Endodermal cell (in vitro differentiated cells): ENCODE results near the gene GALNT5. TPM values are rescaled to one million over a fixed set of nuclear protein-coding genes. Genes with fewer than 3 reads are reported as not detected.

ENCODE experiments used
- DNase-seq: peaks from one replicate; pipeline ENCODE4 v3.0.0-alpha.2; 2017
- H3K27ac ChIP-seq: 2 replicates; pipeline ENCODE4 v1.5.1; 2013; ENCODE audit warnings: mild to moderate bottlenecking, low read depth, low read length, moderate library complexity
- H3K27me3 ChIP-seq: 2 replicates; pipeline ENCODE4 v1.6.1; 2013; ENCODE audit warnings: mild to moderate bottlenecking, low read length, moderate library complexity; ENCODE audit not compliant: insufficient read depth, control insufficient read depth, poor library complexity, severe bottlenecking
- H3K36me3 ChIP-seq: 2 replicates; pipeline ENCODE4 v1.7.0; 2013; ENCODE audit warnings: mild to moderate bottlenecking, low read length, moderate library complexity; ENCODE audit not compliant: control insufficient read depth, insufficient read depth
- H3K4me1 ChIP-seq: one replicate; pipeline ENCODE4 v1.7.0; 2013; ENCODE audit warnings: low read length; ENCODE audit not compliant: control insufficient read depth, insufficient read depth
- H3K4me3 ChIP-seq: 2 replicates; pipeline ENCODE4 v1.5.1; 2013; ENCODE audit warnings: mild to moderate bottlenecking, low read length, moderate library complexity
- H3K9ac ChIP-seq: 2 replicates; pipeline ENCODE4 v1.6.1; 2013; ENCODE audit warnings: mild to moderate bottlenecking, low read length, moderate library complexity; ENCODE audit not compliant: poor library complexity, severe bottlenecking; ENCODE audit errors: extremely low read depth
- H3K9me3 ChIP-seq: 2 replicates; pipeline ENCODE4 v1.6.1; 2013; ENCODE audit warnings: mild to moderate bottlenecking, low read length, moderate library complexity; ENCODE audit not compliant: control insufficient read depth
- H3K27ac Mint-ChIP-seq: 2 replicates; pipeline ENCODE4 v1.8.0; 2020; ENCODE audit warnings: mixed read lengths
- H3K27me3 Mint-ChIP-seq: 2 replicates; pipeline ENCODE4 v1.8.0; 2021; ENCODE audit warnings: mild to moderate bottlenecking, mixed read lengths; ENCODE audit not compliant: insufficient read depth
- H3K36me3 Mint-ChIP-seq: 2 replicates; pipeline ENCODE4 v1.8.0; 2020; ENCODE audit warnings: low read depth, mixed read lengths
- H3K4me1 Mint-ChIP-seq: 2 replicates; pipeline ENCODE4 v1.8.0; 2020; ENCODE audit warnings: mixed read lengths
- H3K4me3 Mint-ChIP-seq: 2 replicates; pipeline ENCODE4 v1.8.0; 2020; ENCODE audit warnings: mild to moderate bottlenecking, moderate library complexity, mixed read lengths
- H3K9me3 Mint-ChIP-seq: 2 replicates; pipeline ENCODE4 v1.8.0; 2020; ENCODE audit warnings: mild to moderate bottlenecking, mixed read lengths
- CTCF ChIP-seq: fragments of 200-600 bp; sonication (generic); conservative IDR thresholded peaks from 2 replicates; pipeline ENCODE4 v1.5.0; 2021; ENCODE audit warnings: antibody characterized with exemption, mild to moderate bottlenecking
- WGBS, 2 experiments: methylation state at CpG; one replicate each; pipeline versions ENCODE4 v1.1.5 to v1.1.7; 2013; ENCODE audit warnings: missing lambda C conversion rate in 2 of 2, mixed read lengths in 1 of 2; ENCODE audit not compliant: insufficient coverage in 1 of 2, insufficient read length in 1 of 2; 5-methylcytosine and 5-hydroxymethylcytosine counted together
- total RNA-seq, 2 donors: library from RNA; stranded (reverse); fragmentation: NEBNext Ultra II Directional in 1 of 2; extraction: Animal tissue kit (Norgen Biotek cat#: 25700) in 1 of 2; gene quantifications; 2 replicates in 1 of 2; 3 replicates in 1 of 2; pipeline ENCODE4 v1.2.1, GENCODE V29; 2021

Gene GALNT5
- total RNA-seq, 2 donors from 2014 or later: 0.11 TPM; not detected in 1

GRCh38 chr2:157334797-157335196 is 77.3 kb downstream of the GALNT5 start:
- Mint-ChIP-seq H3K27me3 (no peaks in the 10 kb centered on the region), H3K4me3 (no peak overlapping the region), H3K36me3 (no peaks in the 10 kb centered on the region), H3K4me1 (no peaks in the 10 kb centered on the region), H3K9me3 (no peaks in the 10 kb centered on the region), H3K27ac (no peak overlapping the region)
- DNase-seq: no peak
- Histone ChIP-seq H3K9ac (no peak overlapping the region), H3K4me3 (no peak overlapping the region), H3K4me1 (no peaks in the 10 kb centered on the region), H3K9me3 (no peaks in the 10 kb centered on the region), H3K36me3 (no peaks in the 10 kb centered on the region), H3K27ac (no peak overlapping the region), H3K27me3 (no peaks in the 10 kb centered on the region)
- TF ChIP-seq CTCF: no peak
- WGBS, 2 experiments: 90 to 96% methylated on average over 3 of the region's 3 CpGs

- 58 to 90% methylated on average over 1 to 8 of the region's 8 CpGs for WGBS, 2 experiments
- peak; percentile 69 for DNase-seq
- Mint-ChIP-seq H3K9me3 (peaks cover 6% of the 10 kb centered on the region), H3K27me3 (no peaks in the 10 kb centered on the region), H3K27ac (no peak overlapping the region), H3K4me3 (no peak overlapping the region), H3K4me1 (no peaks in the 10 kb centered on the region), H3K36me3 (peaks cover 5% of the 10 kb centered on the region)
- no peaks in the 10 kb centered on the region for H3K36me3 ChIP-seq
- peak; percentile 86 for TF ChIP-seq CTCF
- no peaks in the 10 kb centered on the region for H3K4me1 ChIP-seq
- no peak overlapping the region for H3K4me3 ChIP-seq
- H3K9ac ChIP-seq: no peak overlapping the region
- no peaks in the 10 kb centered on the region for H3K27me3 ChIP-seq
- H3K27ac ChIP-seq: no peak overlapping the region
- peaks cover 4% of the 10 kb centered on the region for H3K9me3 ChIP-seq
Measured at GRCh38 chr2:157336137-157337010, 78.9 kb downstream of the GALNT5 start.

GRCh38 chr2:157337978-157338377 is 80.5 kb downstream of the GALNT5 start:
- H3K36me3 ChIP-seq: no peaks in the 10 kb centered on the region
- H3K27me3 ChIP-seq: no peaks in the 10 kb centered on the region
- Mint-ChIP-seq H3K27ac (no peak overlapping the region), H3K4me1 (no peaks in the 10 kb centered on the region), H3K9me3 (peaks cover 22% of the 10 kb centered on the region), H3K4me3 (no peak overlapping the region), H3K36me3 (peaks cover 21% of the 10 kb centered on the region), H3K27me3 (no peaks in the 10 kb centered on the region)
- no peak overlapping the region for H3K4me3 ChIP-seq
- H3K9ac ChIP-seq: no peak overlapping the region
- TF ChIP-seq CTCF: no peak
- H3K9me3 ChIP-seq: peaks cover 20% of the 10 kb centered on the region
- DNase-seq: no peak
- 85 to 87% methylated on average over 3 of the region's 3 CpGs for WGBS, 2 experiments
- no peaks in the 10 kb centered on the region for H3K4me1 ChIP-seq
- H3K27ac ChIP-seq: no peak overlapping the region
